ENCODE data around the gene CHERP.

CHERP gene, protein sequence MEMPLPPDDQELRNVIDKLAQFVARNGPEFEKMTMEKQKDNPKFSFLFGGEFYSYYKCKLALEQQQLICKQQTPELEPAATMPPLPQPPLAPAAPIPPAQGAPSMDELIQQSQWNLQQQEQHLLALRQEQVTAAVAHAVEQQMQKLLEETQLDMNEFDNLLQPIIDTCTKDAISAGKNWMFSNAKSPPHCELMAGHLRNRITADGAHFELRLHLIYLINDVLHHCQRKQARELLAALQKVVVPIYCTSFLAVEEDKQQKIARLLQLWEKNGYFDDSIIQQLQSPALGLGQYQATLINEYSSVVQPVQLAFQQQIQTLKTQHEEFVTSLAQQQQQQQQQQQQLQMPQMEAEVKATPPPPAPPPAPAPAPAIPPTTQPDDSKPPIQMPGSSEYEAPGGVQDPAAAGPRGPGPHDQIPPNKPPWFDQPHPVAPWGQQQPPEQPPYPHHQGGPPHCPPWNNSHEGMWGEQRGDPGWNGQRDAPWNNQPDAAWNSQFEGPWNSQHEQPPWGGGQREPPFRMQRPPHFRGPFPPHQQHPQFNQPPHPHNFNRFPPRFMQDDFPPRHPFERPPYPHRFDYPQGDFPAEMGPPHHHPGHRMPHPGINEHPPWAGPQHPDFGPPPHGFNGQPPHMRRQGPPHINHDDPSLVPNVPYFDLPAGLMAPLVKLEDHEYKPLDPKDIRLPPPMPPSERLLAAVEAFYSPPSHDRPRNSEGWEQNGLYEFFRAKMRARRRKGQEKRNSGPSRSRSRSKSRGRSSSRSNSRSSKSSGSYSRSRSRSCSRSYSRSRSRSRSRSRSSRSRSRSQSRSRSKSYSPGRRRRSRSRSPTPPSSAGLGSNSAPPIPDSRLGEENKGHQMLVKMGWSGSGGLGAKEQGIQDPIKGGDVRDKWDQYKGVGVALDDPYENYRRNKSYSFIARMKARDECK

DNA sequence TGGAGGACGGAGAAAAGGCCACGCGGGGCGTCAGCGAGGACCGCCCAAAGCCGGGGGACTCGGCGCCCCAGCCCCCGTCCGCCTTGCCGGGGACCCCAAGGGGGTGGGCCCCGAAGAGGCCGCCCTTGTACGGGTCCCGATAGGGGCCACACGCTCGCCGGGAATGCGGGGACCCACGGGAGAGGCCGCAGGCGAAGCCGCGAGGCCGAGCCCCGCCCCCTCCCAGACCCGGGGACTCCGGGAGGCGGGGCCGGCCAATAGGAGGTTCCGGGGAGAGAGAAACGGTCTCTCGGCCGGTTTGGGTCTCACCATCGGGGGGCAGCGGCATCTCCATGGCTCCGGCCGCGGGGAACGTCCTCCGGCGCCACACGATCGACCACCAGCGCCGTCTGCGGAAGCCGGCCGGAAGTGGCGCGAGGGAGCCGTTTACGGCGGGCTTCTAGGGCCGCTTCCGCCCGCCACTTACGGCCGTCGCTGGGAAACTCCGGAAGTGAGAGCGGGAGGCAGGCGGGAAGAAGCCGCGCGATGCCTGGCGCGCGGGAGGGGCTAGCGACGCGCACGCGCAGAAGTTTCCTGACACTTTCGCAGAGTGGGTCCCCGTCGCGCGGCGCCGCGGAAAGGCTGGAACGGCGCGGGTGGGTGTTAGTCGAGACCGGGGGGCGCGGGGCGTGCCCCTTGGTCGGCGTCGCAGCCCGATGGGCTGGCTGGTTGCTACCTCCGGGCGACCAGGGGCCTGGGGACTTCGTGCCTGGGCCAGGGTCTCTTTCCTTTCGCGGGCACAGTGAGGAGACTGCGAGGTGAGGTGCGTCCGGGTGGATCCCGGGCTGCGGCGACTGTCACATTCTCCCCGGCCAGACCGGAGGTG, at the start of gene CHERP:
CHERP (minus strand) TSS at position 393 of the 865 bp plus-strand sequence; CDS start at position 334, 59 bp downstream.
- FAIRE-seq (no peak), DNase-seq (ENCODE audit: low spot score) (peak; percentile 67)

DNA sequence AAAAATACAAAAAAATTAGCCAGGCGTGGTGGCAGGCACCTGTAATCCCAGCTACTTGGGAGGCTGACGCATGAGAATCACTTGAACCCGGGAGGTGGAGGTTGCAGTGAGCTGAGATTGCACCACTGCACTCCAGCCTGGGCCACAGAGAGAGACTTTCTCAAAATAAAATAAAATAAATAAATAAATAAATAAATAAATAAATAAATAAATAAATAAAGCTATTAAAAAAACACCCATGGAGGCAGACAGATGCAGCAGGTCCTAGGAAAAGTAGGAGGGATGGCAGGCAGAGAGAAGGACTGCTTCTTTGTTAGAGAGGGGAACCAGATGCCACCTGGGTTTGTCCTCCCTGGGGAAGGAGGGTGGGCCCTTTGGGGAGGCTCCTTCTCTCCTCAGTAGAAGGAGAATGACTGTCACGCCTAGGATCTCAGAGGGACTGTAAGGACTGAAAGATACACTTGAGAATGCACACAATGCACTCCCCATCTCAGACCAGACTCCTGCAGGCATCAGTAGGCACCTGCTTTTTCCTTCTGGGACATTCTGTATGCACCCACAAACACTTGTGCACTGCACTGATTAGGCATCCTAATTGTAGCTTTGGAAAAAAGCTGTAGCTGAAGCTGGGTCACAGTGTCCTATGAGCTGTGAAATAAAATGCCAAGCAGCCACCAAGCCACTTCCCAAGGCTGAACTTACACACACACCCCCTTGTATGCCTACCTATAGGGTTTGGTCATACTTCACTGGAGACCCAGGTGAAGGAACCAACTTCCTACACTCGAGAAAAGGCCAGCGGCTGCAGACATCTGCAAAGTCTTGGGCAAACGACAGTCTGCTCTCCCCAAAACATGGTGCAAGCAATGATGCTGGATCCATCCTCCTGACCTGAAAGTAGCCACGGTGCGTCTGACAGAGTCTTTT, 48.9 kb upstream of the CHERP start:
- FAIRE-seq = no peak
- DNase-seq (ENCODE audit: low spot score) = no peak

DNA sequence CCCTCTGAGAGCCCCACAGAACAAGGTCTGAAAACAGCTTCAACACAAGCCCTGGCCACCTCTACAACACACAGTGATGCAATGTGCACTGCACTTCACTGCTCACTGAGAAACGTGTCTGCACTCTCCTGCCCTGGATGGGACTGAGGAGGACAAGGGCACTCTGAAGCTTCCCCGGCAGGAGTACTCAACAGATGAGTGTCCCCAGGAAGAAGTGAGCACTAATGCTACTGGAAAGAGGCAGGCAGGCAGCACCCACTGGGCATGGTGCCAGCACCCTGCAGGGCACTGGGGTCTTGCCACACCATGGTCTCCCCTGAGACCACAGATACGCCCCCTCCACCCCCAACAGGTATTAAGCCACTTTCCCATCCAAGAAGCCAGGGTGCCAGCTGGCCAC, 47.7 kb upstream of the CHERP start:
- FAIRE-seq (no peak), DNase-seq (ENCODE audit: low spot score) (no peak)

DNA sequence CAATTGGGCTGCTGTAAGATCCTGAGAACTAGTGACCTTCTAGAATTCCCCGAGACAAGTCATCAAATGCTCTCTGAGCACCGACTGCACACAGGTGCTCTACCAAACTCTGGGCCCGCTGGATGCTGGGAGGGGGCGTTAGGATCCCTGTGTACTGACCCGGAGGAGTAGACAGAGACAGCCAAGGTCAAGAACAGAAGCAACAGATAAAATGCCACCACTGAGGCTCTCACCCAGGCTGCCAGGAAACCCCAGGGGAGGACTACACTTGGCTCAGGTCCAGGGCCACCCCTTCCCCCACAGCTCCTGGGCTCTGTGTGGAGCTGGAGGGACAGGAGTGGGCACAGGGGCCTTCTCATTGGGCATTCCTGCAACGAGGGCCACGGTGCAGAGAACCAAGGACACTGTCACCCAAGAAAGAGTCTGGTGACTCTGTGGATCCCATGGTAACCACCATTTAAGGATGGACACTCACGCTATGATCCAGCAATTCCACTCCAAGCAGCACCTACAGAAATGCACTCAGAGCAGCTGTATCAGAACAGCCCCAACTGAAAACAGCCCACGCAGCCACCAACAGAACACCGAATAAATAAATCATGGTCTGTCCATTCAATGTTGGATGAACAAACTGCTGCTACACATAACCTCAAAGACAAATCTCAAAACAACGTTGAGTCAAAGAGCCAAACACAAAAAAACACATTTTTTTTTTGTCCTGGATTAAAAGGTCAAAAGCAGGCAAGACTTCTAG, 46.8 kb upstream of the CHERP start:
- FAIRE-seq (no peak), DNase-seq (ENCODE audit: low spot score) (no peak)

DNA sequence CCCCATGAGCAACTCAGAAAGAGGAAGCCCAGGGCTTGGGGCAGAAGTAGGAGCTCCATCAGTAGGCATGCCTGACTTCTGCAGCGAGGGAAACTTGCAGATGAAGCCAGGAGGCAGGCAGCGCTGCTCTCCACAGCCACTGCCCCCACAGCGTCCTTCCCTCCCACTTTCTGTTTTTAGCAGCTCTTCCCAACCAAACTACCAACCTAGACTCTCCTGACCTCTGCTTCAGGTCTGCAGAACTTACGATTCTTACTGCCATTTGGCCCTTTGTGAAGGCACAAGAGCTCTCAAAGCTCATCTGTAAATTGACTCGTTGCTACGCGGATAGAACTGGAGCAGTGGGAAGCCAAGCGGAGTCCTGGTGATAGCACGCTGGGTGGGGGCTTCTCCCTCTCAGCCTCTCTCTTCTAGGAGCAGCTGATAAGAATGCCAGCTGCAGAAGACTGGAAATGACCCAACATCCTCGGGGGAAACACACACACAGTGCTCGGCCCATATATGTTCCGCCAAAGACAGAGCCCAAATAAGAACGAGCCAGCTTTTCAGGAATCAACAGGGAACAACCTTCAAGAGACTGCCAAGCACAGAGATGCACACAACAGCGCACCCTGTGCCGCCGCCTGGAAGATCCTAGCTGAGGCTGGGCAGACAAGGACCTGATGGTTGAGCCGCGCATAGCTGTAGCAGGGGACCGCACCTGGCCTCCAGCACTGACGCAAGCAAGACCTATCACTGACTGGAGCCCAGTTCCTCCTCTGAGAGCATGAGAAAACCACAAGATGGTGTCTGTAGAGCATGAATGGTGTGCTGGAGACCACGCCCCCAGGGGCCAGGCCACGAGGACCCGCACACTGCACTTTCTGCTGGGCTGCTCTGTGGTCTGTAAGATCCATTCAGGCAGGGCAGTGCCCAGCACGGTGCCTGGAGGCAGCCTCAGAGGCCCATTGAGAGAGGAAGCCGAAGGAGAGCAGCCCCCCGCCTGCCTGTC, 45.9 kb upstream of the CHERP start:
- DNase-seq (ENCODE audit: low spot score) = no peak
- no peak for FAIRE-seq

DNA sequence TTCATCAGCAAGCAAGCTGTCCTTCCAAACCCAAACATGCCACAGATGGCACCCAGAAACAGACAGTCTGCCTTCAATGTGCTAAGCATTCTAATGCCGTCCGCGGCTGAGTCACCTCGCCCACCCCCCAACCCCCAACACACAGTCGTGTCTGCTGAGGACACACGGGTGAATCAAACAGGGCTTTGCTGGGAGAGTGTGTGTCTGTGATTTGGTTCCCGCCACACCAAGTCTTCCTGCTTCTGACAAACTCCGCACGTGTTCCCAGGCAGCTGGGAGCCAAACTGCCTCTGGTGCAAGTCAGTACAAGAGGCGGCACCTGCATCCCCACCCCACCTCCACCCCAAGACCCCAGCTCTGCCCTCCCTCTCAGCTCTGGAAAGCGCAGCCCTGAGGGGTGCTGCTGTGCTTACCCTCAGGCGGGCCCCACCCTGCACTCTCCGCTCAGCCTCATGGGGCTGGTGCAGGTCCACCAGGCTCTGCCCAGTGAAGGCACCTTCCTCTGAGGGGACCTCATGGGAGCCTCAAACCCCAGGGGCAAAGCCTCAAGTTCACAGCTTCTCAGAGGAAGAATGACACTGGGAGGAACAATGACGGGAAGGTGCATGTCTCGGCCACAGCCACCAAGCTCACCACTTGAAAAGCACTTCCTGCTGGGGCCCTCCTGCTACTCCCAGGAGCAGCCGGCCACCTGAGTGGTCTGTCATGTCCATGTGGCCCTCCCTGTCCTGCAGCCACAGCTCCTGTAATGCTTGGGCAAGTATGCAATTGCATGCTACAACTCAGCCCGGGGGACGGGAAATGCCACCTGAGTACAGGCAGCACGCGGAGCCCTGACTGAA, 45.0 kb upstream of the CHERP start:
- FAIRE-seq (no peak), DNase-seq (ENCODE audit: low spot score) (no peak)

DNA sequence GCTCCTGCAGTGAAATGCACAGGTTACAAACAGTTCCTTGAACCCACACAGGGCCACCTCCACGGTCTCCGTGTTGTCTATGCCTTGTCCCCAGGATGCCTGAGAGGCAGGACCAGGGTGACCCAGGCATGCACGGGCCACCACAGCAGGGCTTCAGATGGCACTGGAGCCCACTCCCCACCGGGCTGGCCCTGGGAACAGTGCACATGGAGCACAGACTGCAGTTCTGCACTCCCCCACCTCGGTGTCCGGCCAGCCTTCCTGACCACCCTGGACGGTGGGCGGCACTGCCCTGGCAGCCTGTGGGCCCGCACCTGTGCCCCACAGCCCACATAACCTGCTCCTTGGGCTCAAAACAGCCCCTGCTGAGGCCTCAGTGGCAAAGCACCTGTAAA, 44.2 kb upstream of the CHERP start:
- FAIRE-seq = no peak

DNA sequence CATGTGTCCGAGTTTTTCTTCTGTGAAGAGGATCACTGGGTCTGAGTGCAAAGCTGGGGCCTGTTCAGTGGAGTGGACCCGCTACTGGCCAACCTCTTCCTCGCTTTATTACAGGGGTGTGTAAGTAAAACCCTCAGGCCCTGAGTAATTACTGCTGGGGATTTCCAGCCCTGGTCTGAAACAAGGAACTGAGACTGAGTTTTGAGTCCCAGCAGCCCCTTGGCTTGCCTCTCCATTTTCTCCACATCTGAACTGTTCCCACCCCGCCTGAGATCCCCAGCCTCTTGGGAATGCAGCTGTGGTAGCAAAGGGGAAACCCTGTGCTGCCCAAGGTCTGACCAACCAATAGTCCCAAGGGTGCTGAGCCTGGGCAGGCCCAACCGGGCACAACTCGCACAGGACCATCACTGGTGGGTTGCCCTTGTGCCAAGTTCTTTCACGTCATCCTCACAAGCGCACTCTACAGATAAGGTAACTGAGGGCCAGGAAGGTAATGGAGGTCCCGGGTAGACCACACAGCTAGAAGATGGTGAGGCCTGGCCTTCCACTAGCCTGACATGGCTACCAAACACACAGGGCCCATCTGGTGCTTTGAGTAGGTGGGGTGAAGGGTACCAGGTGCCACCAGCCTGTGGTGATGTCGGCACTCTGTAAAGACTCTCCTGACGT, 43.7 kb upstream of the CHERP start:
- FAIRE-seq = no peak
- DNase-seq (ENCODE audit: low spot score) = no peak

More for the DNA sequence above, 44.2 kb upstream of the CHERP start:
- DNase-seq (ENCODE audit: low spot score) = no peak

DNA sequence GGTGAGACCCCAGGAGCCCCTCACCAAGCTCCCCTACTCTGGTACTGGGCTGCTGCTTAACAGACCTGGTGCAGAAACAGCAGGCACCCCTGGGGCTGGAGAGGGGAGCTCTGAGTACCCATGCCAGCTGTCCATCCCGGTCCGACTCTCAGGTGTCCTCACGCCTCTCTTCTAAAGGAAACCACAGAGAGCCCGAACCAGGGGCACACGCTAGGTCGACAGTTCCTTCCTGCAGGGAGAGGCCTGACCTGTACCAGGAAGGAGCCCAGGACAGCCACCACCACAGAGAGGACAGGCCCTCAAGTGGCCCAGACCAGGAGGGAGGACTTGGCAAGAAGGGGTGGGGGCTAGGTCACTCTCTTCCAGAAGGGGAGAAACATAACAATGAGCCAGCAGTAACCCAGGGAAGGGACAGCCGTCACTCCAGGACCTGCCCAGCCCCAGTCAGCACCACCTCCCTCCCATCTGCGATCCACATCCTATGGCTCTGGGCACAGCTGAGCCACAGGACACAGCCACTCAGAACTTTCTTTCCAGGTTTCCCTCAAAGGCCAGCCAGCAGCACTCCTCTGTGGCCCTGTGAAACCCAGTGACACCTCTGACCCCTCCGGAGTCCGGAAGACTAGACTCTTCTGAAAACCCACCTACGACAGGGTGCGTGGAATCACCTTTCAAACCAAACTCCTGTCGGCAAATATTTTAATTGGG, 43.0 kb upstream of the CHERP start:
- no peak for DNase-seq (ENCODE audit: low spot score)
- FAIRE-seq = no peak

DNA sequence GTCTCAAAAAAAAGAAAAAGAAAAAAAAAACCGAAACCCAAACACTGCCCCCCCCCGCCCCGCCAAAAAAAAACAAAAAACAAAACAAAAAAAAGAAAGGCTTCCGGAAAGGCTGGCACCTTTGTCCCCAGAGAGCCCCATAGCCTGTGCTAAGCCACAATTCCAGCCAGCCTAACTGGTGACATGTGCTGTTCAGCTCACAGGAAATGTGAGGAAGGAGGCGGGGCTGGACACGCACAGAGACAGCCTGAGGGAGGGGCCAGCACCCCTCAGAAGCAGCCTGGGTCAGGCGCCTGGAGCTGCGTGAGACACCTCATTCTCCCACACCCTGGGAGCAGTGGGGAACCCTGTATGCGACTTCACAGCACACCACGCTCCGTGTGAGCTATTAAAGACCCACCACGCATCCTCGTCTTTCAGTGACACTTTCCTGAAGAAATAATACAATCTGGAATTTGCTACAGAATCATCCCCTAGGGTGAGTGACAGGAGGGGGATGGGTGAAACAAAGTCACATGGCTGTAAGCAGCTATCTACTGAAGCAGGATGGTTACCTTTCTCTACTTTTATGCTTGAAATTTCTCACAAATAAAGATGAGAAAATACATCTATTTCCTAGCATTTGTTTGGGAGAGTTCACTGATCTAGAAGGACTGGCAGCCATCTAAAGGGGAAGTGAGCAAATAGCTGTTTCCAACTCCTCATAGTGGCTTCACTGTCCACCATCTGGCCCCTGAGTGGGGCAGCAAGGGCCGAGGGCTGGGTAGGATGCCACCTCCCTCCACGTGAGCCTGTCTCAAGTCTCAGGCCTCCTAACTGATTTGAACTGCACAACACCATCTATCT, 42.2 kb upstream of the CHERP start:
- no peak for FAIRE-seq
- DNase-seq (ENCODE audit: low spot score) = peak; percentile 21

DNA sequence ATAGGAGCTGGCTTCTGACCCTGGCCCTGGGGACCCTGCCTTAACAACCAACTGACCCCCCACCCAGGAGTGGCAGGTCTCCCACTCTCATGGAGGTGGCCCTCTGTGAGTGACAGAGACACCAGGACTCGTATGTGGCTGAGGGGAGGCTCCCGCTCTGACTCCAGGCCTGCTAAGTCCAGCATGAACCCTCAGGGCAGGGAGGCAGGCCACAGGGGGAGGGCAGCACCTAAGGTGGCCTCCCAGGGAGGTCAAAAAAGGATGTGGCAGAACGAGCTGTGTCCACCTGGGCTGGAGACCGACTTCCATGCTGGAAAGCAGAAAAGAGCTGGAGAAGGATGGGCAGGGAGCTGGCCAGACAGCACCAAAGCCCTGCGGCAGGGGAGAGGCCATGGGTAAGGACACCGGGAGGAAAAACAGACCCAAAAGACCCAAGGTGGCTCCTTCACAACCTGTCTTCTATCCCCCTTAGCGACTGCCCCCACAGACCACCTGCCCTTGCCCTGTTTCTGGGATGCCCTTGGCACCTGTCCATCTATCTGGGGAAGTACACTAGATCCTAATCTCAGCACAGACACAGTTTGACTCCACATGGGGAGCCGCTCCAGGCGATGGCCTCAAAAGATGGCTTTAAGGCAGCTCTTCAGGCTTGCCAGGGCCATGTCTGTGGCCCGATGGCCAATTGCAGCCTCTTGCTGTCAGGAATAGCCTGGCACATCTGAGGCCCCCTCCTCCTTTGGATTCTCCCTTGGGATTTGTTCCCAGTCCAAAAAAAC, 40.4 kb upstream of the CHERP start:
- FAIRE-seq (no peak), DNase-seq (ENCODE audit: low spot score) (no peak)

DNA sequence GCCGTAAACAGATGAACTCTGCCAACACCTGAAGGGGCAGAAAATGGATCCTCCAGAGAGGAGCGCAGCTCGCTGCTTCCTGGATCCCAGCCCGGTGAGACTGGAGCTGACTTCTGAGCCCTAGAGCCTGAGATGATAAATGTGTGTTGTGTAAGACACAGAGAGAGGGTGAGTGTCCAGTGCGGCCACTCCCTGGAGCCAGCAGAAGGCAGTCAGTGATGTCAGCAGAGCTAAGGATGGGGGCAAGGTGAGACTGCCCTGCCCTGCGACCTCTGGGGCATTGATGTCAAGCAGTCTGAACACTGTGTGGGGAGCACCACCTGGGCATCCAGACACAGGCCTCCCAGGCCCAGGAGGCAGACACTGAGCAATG, 39.7 kb upstream of the CHERP start:
- FAIRE-seq (no peak), DNase-seq (ENCODE audit: low spot score) (no peak)

DNA sequence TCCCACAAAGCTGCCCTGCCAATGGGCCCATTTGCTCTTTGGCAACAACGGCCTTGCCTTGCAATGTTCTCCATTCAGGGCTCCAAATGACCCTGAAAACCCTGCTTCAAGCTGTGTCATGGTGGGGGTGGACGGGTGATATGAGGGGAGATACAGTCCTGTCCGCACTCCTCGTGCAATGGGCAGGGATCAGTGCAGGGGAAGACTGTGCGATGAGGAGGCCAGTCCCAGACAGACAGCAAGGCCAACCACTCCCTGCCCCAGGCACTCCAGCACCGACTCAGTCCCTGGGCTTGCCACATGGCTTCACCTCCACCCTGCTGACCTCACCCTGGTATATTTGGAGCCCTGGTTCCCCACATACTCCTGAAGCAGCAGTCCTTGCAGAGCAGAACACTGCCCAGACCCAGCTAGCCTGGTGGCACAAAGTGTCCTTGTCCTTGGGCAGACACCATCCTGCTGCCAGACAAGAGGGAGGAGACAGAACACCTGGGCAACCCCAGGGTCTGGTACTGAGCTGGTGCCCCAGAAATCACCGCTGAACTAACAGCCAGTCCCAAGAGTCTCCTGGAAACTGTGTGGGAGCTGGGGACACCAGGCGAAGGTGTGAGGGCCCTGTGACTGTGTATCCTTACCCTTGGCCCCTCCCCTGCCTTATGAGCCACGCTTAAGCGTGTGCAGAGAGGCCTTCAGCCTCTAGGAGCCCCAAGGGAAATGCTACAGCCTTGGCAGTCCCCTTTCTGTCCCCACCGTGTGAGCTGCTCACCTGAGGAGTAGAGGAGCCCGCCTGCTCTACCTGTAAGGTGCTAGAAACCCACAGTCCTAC, 39.1 kb upstream of the CHERP start:
- FAIRE-seq (no peak), DNase-seq (ENCODE audit: low spot score) (no peak)

DNA sequence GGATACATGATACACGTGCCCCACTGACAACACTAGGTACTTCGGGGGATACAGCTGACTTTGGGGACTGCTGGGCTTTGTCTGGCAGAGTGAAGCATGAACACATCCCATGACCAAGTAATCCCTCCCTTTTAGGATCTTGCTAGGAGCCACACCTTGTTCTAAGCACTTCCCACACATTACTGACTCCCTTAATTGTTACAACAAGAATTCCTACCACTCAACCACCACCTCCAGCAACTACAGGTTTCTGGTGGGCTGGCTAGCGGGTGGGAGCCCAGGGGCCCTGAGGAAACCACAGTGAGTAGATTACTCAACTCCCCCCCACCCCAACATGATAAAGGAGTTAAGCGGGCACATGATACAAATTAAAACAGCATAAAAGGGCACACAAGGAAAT, 37.1 kb upstream of the CHERP start:
- FAIRE-seq (no peak), DNase-seq (ENCODE audit: low spot score) (no peak)
